Epithelial cell of proximal tubule (primary cell): Measurements from ENCODE around the gene PCK1. TPM values are rescaled to one million over a fixed set of nuclear protein-coding genes. Genes with fewer than 3 reads are reported as not detected.
A peak's percentile ranks its signal among the peaks of the same experiment; 100 is the strongest.

Experiments
- DNase-seq: peaks from one replicate; pipeline ENCODE4 v3.0.0-alpha.2; 2011; ENCODE audit warnings: low read depth
- H3K4me3 ChIP-seq: 2 replicates; pipeline ENCODE4 v1.5.1; 2011; ENCODE audit warnings: low read depth, mild to moderate bottlenecking, low read length
- total RNA-seq: library from RNA; depleted of rRNA; stranded (reverse); fragments of >200 nt; gene quantifications from 2 replicates; pipeline ENCODE4 v1.2.3, GENCODE V29; 2015
- TF ChIP-seq, protein P1 (sequence below): conservative IDR thresholded peaks from 2 replicates; pipeline ENCODE4 v1.5.1; 2012; ENCODE audit warnings: low read depth, mild to moderate bottlenecking, low read length

PCK1 gene
- total RNA-seq, 1 donor from 2014 or later, result not detected

DNA sequence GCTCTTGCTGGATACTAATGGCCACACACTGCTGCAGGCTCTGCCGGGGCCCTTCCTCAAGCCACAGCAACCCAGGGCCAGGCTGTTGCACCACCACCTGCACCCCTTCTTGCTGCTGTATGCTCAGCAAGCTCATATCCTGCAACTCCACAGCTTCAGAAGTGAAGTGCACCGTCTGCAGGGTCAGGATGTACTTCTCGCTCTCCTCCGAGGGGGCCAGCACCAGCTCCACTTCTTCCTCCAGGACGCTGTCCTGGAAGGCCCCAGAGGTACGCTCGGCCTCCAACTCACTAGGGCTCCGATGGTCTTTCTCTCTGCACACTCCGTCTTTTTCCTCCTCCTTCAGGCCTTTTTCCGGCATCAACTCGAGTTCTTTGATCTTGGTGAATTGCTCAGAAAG lies 37.1 kb upstream of the PCK1 start:
- H3K4me3 ChIP-seq, result no peak overlapping the region
- TF ChIP-seq, protein P1, sequence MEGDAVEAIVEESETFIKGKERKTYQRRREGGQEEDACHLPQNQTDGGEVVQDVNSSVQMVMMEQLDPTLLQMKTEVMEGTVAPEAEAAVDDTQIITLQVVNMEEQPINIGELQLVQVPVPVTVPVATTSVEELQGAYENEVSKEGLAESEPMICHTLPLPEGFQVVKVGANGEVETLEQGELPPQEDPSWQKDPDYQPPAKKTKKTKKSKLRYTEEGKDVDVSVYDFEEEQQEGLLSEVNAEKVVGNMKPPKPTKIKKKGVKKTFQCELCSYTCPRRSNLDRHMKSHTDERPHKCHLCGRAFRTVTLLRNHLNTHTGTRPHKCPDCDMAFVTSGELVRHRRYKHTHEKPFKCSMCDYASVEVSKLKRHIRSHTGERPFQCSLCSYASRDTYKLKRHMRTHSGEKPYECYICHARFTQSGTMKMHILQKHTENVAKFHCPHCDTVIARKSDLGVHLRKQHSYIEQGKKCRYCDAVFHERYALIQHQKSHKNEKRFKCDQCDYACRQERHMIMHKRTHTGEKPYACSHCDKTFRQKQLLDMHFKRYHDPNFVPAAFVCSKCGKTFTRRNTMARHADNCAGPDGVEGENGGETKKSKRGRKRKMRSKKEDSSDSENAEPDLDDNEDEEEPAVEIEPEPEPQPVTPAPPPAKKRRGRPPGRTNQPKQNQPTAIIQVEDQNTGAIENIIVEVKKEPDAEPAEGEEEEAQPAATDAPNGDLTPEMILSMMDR, result no peak
- DNase-seq, result no peak

DNA sequence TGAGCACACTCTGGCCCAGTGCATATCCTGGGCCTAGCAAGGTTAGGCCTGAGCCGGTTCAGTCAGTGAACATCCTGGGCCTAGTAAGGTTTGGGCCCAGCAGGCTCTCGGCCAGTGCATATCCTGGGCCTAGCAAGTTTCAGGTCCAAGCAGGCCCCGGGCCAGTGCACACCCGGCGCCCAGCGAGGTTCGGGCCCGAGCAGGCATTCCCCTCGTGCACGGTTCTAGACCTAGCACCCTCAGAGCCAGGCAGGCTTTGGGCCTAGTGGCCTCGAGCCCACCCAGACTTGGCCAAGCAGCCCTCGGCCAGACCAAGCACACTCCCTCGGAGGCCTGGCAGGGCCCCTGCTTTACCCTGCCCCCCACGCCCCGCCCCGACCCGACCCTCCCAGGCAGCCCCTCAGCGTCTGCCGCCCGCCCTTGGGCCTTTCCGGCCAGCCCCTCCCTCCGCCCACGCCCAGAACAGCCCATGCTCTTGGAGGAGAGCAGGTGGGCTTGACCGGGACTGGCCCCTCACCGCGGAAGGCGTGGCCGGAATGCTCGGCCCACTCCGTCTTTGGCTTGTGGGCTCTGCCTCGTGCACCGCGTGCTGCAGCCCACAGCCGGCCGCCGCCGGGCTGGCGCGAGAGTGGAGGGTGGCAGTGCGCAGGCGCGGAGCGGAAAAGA lies 36.3 kb upstream of the PCK1 start, which contains the start of gene CTCFL:
Gene CTCFL, minus strand, starts transcription at position 630 of the 666 bp plus-strand sequence. CDS start 935 bp downstream, outside the sequence.
- no peak within 1 kb of the TSS for H3K4me3 ChIP-seq
- DNase-seq, result no peak
- TF ChIP-seq, protein P1, result no peak

DNA sequence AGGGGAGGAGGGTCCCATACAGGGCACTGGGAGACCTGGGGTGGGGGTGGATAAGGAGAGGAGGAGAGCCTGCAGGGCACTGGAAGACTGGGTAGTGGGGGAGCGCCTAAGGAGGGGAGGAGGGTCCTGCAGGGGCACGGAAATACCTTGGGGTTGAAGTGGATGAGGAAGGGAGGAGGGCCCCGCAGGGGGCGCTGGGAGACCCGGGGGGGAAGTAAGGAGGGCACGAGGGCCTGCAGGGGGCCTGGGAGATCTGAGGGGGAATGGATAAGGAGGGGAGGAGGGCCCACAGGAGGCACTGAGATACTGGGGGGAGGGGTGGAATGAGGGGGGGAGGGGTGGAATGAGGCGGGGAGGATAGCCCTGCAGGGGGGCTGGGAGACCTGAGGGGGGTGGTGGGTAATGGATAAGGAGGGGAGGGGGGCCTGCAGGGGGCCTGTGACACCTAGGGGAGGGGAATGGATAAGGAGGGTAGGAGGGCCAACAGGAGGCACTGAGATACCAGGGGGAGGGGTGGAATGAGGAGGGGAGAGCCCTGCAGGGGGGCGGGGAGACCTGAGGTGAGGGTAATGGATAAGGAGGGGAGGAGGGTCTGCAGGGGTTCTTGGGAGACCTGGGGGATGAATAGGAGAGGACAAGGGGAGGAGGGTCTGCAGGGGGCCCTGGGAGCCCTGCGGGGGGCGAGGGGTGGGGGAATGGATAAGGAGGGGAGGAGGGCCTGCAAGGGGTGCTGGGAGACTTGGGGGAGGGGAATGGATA lies 35.4 kb upstream of the PCK1 start:
- TF ChIP-seq, protein P1, result no peak
- DNase-seq, result no peak
- H3K4me3 ChIP-seq, result no peak overlapping the region

DNA sequence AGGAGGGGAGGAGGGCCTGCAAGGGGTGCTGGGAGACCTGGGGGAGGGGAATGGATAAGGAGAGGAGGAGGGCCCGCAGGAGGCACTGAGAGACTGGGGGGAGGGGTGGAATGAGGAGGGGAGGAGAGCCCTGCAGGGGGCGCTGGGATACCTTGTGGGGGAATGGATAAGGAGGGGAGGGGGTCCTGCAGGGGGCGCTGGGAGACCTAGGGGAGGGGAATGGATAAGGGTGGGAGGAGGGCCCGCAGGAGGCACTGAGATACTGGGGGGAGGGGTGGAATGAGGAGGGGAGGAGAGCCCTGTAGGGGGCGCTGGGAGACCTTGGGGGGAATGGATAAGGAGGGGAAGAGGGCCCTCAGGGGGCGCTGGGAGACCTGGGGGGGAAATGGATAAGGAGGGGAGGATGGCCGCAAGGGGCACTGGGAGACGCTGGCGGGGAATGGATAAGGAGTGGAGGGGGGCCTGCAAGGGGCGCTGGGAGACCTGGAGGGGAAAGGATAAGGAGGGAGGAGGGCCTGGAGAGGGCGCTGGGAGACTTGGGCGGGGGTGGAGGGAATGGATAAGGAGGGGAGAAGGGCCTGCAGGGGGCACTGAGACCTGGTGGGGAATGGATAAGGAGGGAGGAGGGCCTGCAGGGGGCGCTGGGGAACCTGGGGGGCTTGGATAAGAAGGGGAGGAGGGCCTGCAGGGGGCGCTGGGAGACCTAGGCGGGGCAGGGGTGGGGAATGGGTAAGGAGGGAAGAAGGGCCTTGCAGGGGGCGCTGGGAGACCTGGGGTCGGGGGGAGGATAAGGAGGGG lies 34.6 kb upstream of the PCK1 start:
- TF ChIP-seq, protein P1, result peak; percentile 34
- no peak overlapping the region for H3K4me3 ChIP-seq
- no peak for DNase-seq

DNA sequence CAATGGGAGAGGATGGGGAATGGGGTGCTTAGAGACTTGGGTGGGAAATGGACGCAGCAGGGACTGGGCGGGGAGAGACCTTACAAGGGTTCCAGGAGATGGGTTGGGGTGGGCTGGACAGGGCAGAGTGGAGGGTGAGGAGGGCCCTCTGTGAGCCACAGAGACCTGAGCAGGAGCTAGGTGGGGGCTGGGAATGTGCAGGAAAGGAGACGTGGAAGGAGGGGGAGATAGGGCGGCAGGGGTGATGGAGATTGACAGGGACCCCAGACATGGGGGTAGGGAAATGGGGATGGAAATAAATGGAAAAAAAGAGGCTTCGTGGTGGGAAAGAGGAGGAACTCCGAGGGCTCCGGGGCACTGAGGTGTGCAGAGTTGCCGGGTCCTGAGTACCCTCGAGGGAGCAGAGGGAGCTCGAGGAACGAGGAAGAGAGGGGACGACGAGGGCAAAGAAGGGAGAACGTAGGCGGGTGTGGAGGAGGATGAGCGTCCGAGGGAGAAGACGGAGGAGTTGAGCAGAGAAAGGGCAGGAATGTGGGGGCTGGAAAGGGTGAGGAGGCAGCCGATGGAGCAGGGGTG lies 33.9 kb upstream of the PCK1 start:
- H3K4me3 ChIP-seq, result no peak overlapping the region
- TF ChIP-seq, protein P1, result no peak
- DNase-seq, result no peak

DNA sequence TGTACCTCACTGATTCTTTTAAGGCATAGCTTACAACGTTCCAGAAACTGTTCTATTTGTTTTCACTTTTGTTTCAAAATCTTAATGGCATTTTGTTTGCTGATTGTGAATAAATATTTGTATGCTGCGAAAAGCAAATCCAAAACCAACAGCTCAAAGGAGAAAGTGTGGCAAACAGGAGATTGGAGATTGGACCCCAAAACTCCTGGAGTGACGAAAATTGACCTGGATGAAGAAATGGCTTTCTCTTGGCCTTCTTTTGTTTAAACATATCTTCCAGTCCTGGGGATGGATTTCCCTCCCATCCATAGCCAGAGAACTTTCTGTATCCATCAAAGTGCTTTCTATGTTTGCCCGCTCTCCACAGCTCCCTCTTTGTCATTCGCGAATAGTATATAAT lies 33.2 kb upstream of the PCK1 start:
- DNase-seq, result no peak
- TF ChIP-seq, protein P1, result no peak
- H3K4me3 ChIP-seq, result no peak overlapping the region
